Amygdala (tissue), 56 donors: ENCODE results near the gene DNMT3A.
A peak's percentile ranks its signal among the peaks of the same experiment; 100 is the strongest.

ENCODE experiments used
- DNase-seq, 56 donors: peaks; one replicate each; lab custom pipeline; 2025; lab: John Stamatoyannopoulos, UW

The DNMT3A gene

GRCh38 chr2:25373269-25373981 is 31.7 kb upstream of the DNMT3A start:
- DNase-seq = peak in 1 of 56 donors; percentile 37

GRCh38 chr2:25372405-25373268 is 30.9 kb upstream of the DNMT3A start:
- peak in 16 of 56 donors; percentile 23 to 67 (median 48) for DNase-seq

- DNase-seq = no peak
These were observed 29.8 kb upstream of the DNMT3A start for GRCh38 chr2:25371253-25372241.

GRCh38 chr2:25369876-25370275 is 28.2 kb upstream of the DNMT3A start:
- DNase-seq = no peak

GRCh38 chr2:25369439-25369838 is 27.7 kb upstream of the DNMT3A start:
- no peak for DNase-seq

- peak in 6 of 56 donors; percentile 16 to 32 (median 28) for DNase-seq
These were observed 26.9 kb upstream of the DNMT3A start for GRCh38 chr2:25368660-25369059.

- DNase-seq = no peak
These were observed 25.6 kb upstream of the DNMT3A start for GRCh38 chr2:25367296-25367695.

GRCh38 chr2:25366629-25367028 is 24.9 kb upstream of the DNMT3A start:
- no peak for DNase-seq

GRCh38 chr2:25365241-25365640 is 23.5 kb upstream of the DNMT3A start:
- no peak for DNase-seq

GRCh38 chr2:25363733-25364132 is 22.0 kb upstream of the DNMT3A start:
- no peak for DNase-seq

- DNase-seq = peak in 6 of 56 donors; percentile 19 to 32 (median 28)
These were observed 20.9 kb upstream of the DNMT3A start for GRCh38 chr2:25362434-25363145.

- peak in 55 of 56 donors; percentile 63 to 95 (median 86) for DNase-seq
These were observed 20.3 kb upstream of the DNMT3A start for GRCh38 chr2:25362049-25362433.

- DNase-seq = no peak
These were observed 19.7 kb upstream of the DNMT3A start for GRCh38 chr2:25361261-25362048.

GRCh38 chr2:25358836-25359235 is 17.1 kb upstream of the DNMT3A start:
- no peak for DNase-seq

- no peak for DNase-seq
These were observed 16.6 kb upstream of the DNMT3A start for GRCh38 chr2:25358249-25358815.

GRCh38 chr2:25356088-25356487 is 14.4 kb upstream of the DNMT3A start:
- DNase-seq = no peak

GRCh38 chr2:25355270-25355669 is 13.5 kb upstream of the DNMT3A start:
- no peak for DNase-seq

GRCh38 chr2:25354116-25354515 is 12.4 kb upstream of the DNMT3A start:
- no peak for DNase-seq

GRCh38 chr2:25349397-25349796 is 7.7 kb upstream of the DNMT3A start:
- no peak for DNase-seq
